ENCODE measurements around the gene TAS2R41.

Gene TAS2R41

DNA sequence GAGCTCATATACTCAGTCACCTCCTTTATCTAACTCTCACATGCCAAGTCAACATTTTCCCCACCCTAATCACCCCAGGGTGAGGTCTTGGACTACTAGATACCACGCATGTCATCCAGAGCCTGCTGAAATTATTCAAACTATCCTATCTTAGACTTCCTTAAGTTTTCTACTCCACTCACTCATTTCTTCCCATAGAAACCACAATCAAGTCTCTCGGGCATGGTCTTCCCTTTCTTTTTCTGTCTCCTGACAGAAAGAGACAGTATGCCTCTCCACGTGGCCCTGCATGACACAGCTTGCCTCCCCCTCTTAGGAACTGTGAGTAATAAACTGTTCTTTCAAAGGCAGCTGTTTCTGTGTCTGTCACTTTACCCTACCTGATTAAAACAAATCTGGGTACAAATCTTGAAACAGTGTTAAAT, 29.4 kb downstream of the TAS2R41 start:
- Histone ChIP-seq H3K9me3 (ENCODE audit: control insufficient read depth, insufficient read depth, low read depth, low read length) (no peaks in the 10 kb centered on the region), H3K27ac (ENCODE audit: low read depth, low read length) (no peak overlapping the region), H3K9ac (ENCODE audit: low read length) (no peak overlapping the region), H3K4me3 (ENCODE audit: low read depth, low read length) (no peak overlapping the region), H3K36me3 (ENCODE audit: control insufficient read depth, insufficient read depth, low read length) (no peaks in the 10 kb centered on the region), H3K27me3 (ENCODE audit: control insufficient read depth, insufficient read depth, low read length) (no peaks in the 10 kb centered on the region), H3K4me1 (ENCODE audit: control insufficient read depth, insufficient read depth, low read length) (no peaks in the 10 kb centered on the region)

DNA sequence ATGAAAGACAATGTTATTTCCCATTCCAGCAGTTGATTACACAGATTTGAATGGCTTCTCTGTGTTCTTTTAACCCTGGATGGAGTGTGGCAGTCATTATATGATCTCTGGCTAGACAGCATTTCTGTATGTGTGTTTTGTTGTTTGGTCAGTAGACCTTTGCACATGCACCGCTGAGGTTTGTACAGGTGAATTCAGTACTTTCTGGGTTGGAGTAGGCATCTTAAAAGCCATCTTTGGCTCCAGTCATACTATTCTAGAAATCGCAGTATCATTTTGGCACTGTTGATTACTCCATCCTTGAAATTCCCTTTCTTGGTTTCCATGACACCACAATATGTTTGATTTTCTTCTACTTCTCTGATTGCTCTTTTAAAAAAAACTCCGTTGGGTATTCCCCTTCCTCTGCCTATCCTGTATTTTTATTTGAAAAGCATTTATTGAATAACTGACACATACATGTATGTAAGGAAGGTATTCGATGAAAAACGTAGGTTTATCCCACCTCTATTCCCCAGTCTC, 29.9 kb downstream of the TAS2R41 start:
- Histone ChIP-seq H3K9me3 (ENCODE audit: control insufficient read depth, insufficient read depth, low read depth, low read length) (no peaks in the 10 kb centered on the region), H3K4me3 (ENCODE audit: low read depth, low read length) (no peak overlapping the region), H3K27me3 (ENCODE audit: control insufficient read depth, insufficient read depth, low read length) (no peaks in the 10 kb centered on the region), H3K9ac (ENCODE audit: low read length) (no peak overlapping the region), H3K27ac (ENCODE audit: low read depth, low read length) (no peak overlapping the region), H3K4me1 (ENCODE audit: control insufficient read depth, insufficient read depth, low read length) (no peaks in the 10 kb centered on the region; the same call in 1 of the 2 replicates), H3K36me3 (ENCODE audit: control insufficient read depth, insufficient read depth, low read length) (no peaks in the 10 kb centered on the region)

DNA sequence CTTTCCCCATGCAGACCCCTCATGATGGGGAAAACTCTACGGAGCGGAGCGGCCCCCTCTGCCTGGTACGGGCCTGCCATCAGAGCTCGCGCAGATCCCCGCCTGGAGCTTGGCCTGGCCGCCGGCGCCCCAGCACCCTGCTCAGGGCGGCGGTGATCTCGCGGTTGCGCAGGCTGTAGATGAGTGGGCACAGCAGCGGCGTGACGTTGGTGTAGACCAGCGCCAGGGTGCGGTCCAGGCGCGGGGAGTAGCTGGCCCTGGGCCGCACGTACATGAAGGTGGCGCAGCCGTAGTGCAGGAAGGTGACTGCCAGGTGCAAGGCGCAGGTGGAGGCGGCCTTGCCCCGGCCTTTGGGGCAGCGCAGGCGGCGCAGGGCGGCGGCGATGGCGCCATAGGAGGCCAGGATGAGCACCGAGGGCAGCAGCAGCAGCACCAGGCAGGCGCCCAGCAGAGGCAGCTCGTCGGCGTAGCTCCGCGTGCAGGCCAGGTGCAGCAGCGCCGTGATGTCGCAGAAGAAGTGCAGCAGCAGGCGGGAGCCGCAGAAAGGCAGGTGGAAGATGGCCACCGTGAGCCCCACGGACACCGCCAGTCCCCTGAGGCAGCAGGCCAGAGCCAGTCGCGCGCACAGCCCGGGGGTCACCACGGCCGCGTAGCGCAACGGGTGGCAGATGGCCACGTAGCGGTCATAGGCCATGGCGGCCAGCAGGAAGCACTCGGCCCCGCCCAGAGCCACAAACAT, 33.4 kb downstream of the TAS2R41 start:
- Histone ChIP-seq H3K9ac (ENCODE audit: low read length) (no peak overlapping the region), H3K27me3 (ENCODE audit: control insufficient read depth, insufficient read depth, low read length) (no peaks in the 10 kb centered on the region), H3K4me1 (ENCODE audit: control insufficient read depth, insufficient read depth, low read length) (no peaks in the 10 kb centered on the region; the same call in 1 of the 2 replicates), H3K9me3 (ENCODE audit: control insufficient read depth, insufficient read depth, low read depth, low read length) (no peaks in the 10 kb centered on the region), H3K4me3 (ENCODE audit: low read depth, low read length) (no peak overlapping the region), H3K27ac (ENCODE audit: low read depth, low read length) (no peak overlapping the region), H3K36me3 (ENCODE audit: control insufficient read depth, insufficient read depth, low read length) (no peaks in the 10 kb centered on the region)

DNA sequence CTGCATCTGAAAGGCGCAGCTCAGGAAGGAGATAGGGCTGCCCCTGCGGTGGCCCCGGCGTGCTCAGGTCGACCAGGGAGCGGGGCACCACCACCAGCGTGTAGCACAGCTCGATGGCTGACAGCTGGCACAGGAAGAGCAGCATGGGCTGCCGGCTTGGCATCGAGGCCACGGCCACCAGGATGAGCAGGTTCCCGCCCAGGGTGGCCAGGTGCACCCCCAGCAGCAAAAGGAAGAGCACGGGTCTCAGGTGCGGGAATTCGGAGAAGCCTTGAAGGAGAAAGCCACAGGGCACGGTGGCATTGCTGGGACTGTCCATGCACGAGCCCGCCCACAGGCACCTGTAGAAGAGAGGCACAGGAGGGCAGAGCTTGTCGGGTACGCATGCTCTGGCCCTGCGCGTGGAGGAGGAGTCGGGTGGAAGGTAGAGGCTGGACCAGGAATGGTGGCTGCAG, 33.9 kb downstream of the TAS2R41 start:
- no peaks in the 10 kb centered on the region for H3K27me3 ChIP-seq (ENCODE audit: control insufficient read depth, insufficient read depth, low read length)
- H3K9me3 ChIP-seq (ENCODE audit: control insufficient read depth, insufficient read depth, low read depth, low read length), result no peaks in the 10 kb centered on the region
- no peaks in the 10 kb centered on the region for H3K36me3 ChIP-seq (ENCODE audit: control insufficient read depth, insufficient read depth, low read length)
- no peaks in the 10 kb centered on the region; the same call in 1 of the 2 replicates for H3K4me1 ChIP-seq (ENCODE audit: control insufficient read depth, insufficient read depth, low read length)
- no peak overlapping the region for H3K9ac ChIP-seq (ENCODE audit: low read length)
- H3K4me3 ChIP-seq (ENCODE audit: low read depth, low read length), result no peak overlapping the region
- no peak overlapping the region for H3K27ac ChIP-seq (ENCODE audit: low read depth, low read length)

DNA sequence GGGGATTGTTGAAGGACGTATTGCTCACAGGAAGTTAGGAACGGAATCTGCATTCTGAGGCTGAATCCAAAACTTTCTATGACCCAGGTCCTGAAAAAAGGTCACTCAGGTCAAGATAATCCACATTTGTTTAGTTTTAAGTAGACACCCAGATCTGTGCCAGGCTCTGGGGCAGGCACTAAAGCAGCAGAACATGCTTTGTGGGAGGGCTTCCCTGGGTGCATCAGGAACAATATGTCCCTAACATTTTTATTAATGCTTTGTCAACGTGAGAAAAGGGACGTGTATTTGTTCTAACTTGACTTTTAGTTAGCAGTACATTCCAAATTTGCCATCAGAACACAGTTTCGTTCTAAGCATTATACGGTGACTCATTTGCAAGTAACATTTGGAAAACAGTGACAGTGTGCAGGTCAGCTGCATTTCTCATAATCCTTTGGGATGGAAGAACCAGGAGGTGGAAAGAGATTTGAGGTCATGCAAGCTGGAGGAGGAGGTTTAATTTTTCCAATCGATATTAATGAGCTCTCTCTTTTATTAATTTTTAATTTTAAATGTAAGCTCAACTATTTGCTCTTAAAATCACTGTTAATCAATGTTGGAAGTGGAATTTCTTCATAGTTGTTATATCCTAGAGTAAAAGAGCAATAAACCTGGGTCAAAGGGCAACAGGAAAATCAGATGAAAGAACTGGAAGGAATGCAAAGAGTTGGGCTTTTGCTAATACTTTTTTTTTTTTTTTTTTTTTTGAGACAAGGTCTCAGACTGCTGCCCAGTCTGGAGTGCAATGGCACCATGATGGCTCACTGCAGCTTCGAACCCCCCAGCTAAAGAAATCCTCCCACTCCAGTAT, 35.0 kb downstream of the TAS2R41 start:
- H3K4me3 ChIP-seq (ENCODE audit: low read depth, low read length), result no peak overlapping the region
- no peaks in the 10 kb centered on the region for H3K27me3 ChIP-seq (ENCODE audit: control insufficient read depth, insufficient read depth, low read length)
- no peak overlapping the region for H3K27ac ChIP-seq (ENCODE audit: low read depth, low read length)
- peaks cover 7% of the 10 kb centered on the region for H3K4me1 ChIP-seq (ENCODE audit: control insufficient read depth, insufficient read depth, low read length)
- H3K9me3 ChIP-seq (ENCODE audit: control insufficient read depth, insufficient read depth, low read depth, low read length), result no peaks in the 10 kb centered on the region
- no peaks in the 10 kb centered on the region for H3K36me3 ChIP-seq (ENCODE audit: control insufficient read depth, insufficient read depth, low read length)
- no peak overlapping the region for H3K9ac ChIP-seq (ENCODE audit: low read length)

DNA sequence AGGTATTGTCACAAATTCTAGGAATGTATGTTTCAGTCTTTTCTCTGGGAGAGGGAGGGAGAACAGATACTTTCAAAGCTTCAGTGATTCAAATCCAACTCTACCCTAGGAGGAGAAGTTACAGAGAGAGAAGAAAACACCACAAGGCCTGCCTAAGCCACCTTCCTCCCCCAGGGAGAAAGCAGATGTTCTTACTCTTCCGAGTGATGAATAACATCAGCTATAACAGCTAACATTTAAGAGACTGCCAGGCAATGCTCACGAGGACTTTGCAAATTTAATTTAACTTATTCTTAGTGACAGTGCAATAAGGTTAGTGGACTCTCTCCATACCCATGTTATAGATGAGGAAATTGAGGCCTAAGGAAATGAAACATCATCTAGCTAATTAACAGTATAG, 36.8 kb downstream of the TAS2R41 start:
- Histone ChIP-seq H3K27me3 (ENCODE audit: control insufficient read depth, insufficient read depth, low read length) (no peaks in the 10 kb centered on the region), H3K9ac (ENCODE audit: low read length) (no peak overlapping the region), H3K9me3 (ENCODE audit: control insufficient read depth, insufficient read depth, low read depth, low read length) (no peaks in the 10 kb centered on the region), H3K27ac (ENCODE audit: low read depth, low read length) (no peak overlapping the region), H3K4me1 (ENCODE audit: control insufficient read depth, insufficient read depth, low read length) (peaks cover 22% of the 10 kb centered on the region), H3K36me3 (ENCODE audit: control insufficient read depth, insufficient read depth, low read length) (no peaks in the 10 kb centered on the region), H3K4me3 (ENCODE audit: low read depth, low read length) (no peak overlapping the region)

DNA sequence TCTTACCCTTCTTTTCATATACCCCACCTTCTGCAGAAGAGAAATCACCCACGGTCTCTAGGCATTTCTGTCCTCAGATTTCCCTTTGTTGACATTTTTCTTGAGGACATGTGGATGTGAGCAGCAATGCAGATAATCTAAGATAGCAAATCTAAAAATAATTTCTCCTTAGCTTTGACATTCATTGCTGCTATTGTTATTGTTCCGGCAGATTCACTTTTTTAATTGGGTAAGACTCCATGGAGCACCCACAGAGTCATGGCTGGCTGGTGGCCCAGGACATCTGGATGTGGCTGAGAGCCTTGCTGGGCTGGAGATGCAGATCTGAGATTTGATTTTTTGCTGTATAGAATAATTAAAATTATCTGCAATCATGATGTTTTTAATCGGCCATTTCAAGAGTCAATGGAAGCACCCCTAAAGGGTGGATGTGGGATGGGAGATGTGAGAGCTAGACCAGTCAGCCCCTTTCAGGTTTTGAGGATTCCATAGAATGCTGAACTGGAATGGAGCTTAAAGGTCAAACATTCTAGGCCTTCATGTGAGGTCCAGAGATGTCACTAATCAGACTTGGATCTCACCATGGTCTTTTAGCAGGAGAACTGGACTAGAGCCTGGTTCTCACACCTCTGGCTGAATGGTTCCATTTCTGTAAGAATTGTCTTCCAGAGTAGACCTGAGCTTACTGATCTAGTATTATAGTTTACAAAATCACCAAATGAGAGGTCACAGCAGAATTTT, 37.5 kb downstream of the TAS2R41 start:
- peaks cover 22% of the 10 kb centered on the region for H3K4me1 ChIP-seq (ENCODE audit: control insufficient read depth, insufficient read depth, low read length)
- H3K4me3 ChIP-seq (ENCODE audit: low read depth, low read length), result no peak overlapping the region
- H3K27me3 ChIP-seq (ENCODE audit: control insufficient read depth, insufficient read depth, low read length), result no peaks in the 10 kb centered on the region
- H3K9me3 ChIP-seq (ENCODE audit: control insufficient read depth, insufficient read depth, low read depth, low read length), result no peaks in the 10 kb centered on the region
- no peak overlapping the region for H3K27ac ChIP-seq (ENCODE audit: low read depth, low read length)
- H3K36me3 ChIP-seq (ENCODE audit: control insufficient read depth, insufficient read depth, low read length), result no peaks in the 10 kb centered on the region
- no peak overlapping the region for H3K9ac ChIP-seq (ENCODE audit: low read length)

DNA sequence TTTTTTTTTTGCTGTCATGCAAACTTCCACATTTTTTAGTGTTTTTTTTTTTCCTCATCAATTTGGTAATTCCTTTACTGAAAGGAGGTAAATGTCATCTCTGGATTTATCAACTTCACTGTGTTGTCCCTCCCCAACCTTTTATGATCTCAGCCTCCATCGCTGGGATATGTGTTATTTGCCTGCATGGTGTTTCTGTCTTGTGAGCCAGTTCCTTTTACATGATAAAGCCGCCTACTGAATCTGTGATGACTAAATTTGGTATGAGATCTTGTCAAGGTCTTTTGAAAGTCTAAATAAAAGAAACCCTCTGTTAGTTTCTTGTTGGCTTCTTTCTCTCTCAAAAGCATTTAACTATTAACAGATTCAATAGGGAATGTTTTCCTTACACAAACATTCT, 39.3 kb downstream of the TAS2R41 start:
- Histone ChIP-seq H3K4me1 (ENCODE audit: control insufficient read depth, insufficient read depth, low read length) (peaks cover 22% of the 10 kb centered on the region), H3K36me3 (ENCODE audit: control insufficient read depth, insufficient read depth, low read length) (no peaks in the 10 kb centered on the region), H3K27me3 (ENCODE audit: control insufficient read depth, insufficient read depth, low read length) (no peaks in the 10 kb centered on the region), H3K9me3 (ENCODE audit: control insufficient read depth, insufficient read depth, low read depth, low read length) (no peaks in the 10 kb centered on the region), H3K9ac (ENCODE audit: low read length) (no peak overlapping the region), H3K27ac (ENCODE audit: low read depth, low read length) (no peak overlapping the region), H3K4me3 (ENCODE audit: low read depth, low read length) (no peak overlapping the region)

DNA sequence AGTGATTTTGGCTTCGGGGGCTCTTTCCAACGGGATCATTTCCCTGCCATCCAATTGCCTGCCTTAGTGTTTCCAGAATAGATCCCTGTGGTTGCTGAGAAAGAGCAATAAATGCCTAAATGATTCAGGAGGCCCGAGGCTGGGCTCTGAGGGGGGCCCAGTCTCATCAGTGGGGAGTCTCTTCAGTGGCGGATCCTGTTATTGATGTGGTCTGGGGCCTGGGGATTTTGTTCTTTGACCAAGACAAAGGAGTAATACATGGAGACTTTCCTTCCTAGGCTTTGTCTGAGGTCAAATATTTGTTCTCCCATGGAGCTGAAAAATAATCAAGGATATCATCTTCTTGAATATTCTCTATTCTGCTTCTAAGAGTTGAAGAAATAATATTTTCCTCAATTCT, 40.8 kb downstream of the TAS2R41 start:
- H3K4me3 ChIP-seq (ENCODE audit: low read depth, low read length), result no peak overlapping the region
- no peak overlapping the region for H3K9ac ChIP-seq (ENCODE audit: low read length)
- H3K9me3 ChIP-seq (ENCODE audit: control insufficient read depth, insufficient read depth, low read depth, low read length), result no peaks in the 10 kb centered on the region
- no peaks in the 10 kb centered on the region for H3K27me3 ChIP-seq (ENCODE audit: control insufficient read depth, insufficient read depth, low read length)
- H3K36me3 ChIP-seq (ENCODE audit: control insufficient read depth, insufficient read depth, low read length), result no peaks in the 10 kb centered on the region
- peaks cover 22% of the 10 kb centered on the region for H3K4me1 ChIP-seq (ENCODE audit: control insufficient read depth, insufficient read depth, low read length)
- no peak overlapping the region for H3K27ac ChIP-seq (ENCODE audit: low read depth, low read length)

DNA sequence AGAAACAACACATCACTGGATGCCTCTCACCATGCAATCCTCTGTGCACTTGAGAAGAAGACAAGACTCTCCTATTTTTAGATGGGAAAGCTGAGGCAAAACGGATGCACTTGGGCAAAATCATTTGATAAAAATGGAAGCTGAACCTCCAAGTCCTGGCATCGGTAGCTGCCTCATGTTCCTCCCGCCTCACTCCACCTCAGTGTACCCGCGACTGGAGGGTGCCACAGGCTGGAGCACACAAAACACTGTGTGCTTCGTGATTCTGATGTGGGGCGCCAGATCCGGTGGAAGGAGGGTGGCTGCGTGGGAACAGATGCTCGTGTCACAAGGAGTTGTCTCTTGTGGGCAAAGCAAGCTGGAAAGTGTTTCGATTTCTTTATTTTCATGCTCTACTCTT, 41.3 kb downstream of the TAS2R41 start:
- peaks cover 22% of the 10 kb centered on the region for H3K4me1 ChIP-seq (ENCODE audit: control insufficient read depth, insufficient read depth, low read length)
- no peaks in the 10 kb centered on the region for H3K27me3 ChIP-seq (ENCODE audit: control insufficient read depth, insufficient read depth, low read length)
- no peak overlapping the region for H3K9ac ChIP-seq (ENCODE audit: low read length)
- no peaks in the 10 kb centered on the region for H3K9me3 ChIP-seq (ENCODE audit: control insufficient read depth, insufficient read depth, low read depth, low read length)
- no peak overlapping the region for H3K4me3 ChIP-seq (ENCODE audit: low read depth, low read length)
- no peak overlapping the region for H3K27ac ChIP-seq (ENCODE audit: low read depth, low read length)
- H3K36me3 ChIP-seq (ENCODE audit: control insufficient read depth, insufficient read depth, low read length), result no peaks in the 10 kb centered on the region
